ENCODE data around the gene ABCC8. TPM values are rescaled to one million over a fixed set of nuclear protein-coding genes. Genes with fewer than 3 reads are reported as not detected.

ABCC8 gene
- total RNA-seq, 1 experiment from 2014 or later = 7.3 TPM

- TF ChIP-seq, protein P1, sequence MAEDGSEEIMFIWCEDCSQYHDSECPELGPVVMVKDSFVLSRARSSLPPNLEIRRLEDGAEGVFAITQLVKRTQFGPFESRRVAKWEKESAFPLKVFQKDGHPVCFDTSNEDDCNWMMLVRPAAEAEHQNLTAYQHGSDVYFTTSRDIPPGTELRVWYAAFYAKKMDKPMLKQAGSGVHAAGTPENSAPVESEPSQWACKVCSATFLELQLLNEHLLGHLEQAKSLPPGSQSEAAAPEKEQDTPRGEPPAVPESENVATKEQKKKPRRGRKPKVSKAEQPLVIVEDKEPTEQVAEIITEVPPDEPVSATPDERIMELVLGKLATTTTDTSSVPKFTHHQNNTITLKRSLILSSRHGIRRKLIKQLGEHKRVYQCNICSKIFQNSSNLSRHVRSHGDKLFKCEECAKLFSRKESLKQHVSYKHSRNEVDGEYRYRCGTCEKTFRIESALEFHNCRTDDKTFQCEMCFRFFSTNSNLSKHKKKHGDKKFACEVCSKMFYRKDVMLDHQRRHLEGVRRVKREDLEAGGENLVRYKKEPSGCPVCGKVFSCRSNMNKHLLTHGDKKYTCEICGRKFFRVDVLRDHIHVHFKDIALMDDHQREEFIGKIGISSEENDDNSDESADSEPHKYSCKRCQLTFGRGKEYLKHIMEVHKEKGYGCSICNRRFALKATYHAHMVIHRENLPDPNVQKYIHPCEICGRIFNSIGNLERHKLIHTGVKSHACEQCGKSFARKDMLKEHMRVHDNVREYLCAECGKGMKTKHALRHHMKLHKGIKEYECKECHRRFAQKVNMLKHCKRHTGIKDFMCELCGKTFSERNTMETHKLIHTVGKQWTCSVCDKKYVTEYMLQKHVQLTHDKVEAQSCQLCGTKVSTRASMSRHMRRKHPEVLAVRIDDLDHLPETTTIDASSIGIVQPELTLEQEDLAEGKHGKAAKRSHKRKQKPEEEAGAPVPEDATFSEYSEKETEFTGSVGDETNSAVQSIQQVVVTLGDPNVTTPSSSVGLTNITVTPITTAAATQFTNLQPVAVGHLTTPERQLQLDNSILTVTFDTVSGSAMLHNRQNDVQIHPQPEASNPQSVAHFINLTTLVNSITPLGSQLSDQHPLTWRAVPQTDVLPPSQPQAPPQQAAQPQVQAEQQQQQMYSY (CRISPR knock-in tag; IDR thresholded peaks at IDR 0.05) = no peak; the same call in 1 of the 2 replicates
- TF ChIP-seq CTCF (IDR thresholded peaks at IDR 0.05) (no peak), E2F4 (CRISPR knock-in tag; IDR thresholded peaks at IDR 0.05; ENCODE audit: borderline replicate concordance, low read depth) (no peak), TEAD4 (CRISPR knock-in tag; IDR thresholded peaks at IDR 0.05) (no peak), HMGA2 (CRISPR knock-in tag; IDR thresholded peaks at IDR 0.05) (no peak), GTF2I (CRISPR knock-in tag; conservative IDR thresholded peaks at IDR 0.05) (no peak), NR2C2 (CRISPR knock-in tag; IDR thresholded peaks at IDR 0.05) (no peak), ZNF138 (CRISPR knock-in tag; conservative IDR thresholded peaks at IDR 0.05) (no peak), PREB (CRISPR knock-in tag; IDR thresholded peaks at IDR 0.05; ENCODE audit: borderline replicate concordance) (no peak), FOXJ3 (CRISPR knock-in tag; IDR thresholded peaks at IDR 0.05; ENCODE audit: borderline replicate concordance) (no peak), CREB1 (CRISPR knock-in tag; IDR thresholded peaks at IDR 0.05) (no peak), KAT7 (CRISPR knock-in tag; IDR thresholded peaks at IDR 0.05; ENCODE audit: borderline replicate concordance) (no peak), ZNF416 (CRISPR knock-in tag; IDR thresholded peaks at IDR 0.05) (no peak), RORB (CRISPR knock-in tag; IDR thresholded peaks at IDR 0.05) (no peak)
- TF ChIP-seq, protein P2, sequence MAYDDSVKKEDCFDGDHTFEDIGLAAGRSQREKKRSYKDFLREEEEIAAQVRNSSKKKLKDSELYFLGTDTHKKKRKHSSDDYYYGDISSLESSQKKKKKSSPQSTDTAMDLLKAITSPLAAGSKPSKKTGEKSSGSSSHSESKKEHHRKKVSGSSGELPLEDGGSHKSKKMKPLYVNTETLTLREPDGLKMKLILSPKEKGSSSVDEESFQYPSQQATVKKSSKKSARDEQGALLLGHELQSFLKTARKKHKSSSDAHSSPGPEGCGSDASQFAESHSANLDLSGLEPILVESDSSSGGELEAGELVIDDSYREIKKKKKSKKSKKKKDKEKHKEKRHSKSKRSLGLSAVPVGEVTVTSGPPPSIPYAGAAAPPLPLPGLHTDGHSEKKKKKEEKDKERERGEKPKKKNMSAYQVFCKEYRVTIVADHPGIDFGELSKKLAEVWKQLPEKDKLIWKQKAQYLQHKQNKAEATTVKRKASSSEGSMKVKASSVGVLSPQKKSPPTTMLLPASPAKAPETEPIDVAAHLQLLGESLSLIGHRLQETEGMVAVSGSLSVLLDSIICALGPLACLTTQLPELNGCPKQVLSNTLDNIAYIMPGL (CRISPR knock-in tag; IDR thresholded peaks at IDR 0.05) = no peak; the same call in 1 of the 2 replicates
- TF ChIP-seq, protein P3, sequence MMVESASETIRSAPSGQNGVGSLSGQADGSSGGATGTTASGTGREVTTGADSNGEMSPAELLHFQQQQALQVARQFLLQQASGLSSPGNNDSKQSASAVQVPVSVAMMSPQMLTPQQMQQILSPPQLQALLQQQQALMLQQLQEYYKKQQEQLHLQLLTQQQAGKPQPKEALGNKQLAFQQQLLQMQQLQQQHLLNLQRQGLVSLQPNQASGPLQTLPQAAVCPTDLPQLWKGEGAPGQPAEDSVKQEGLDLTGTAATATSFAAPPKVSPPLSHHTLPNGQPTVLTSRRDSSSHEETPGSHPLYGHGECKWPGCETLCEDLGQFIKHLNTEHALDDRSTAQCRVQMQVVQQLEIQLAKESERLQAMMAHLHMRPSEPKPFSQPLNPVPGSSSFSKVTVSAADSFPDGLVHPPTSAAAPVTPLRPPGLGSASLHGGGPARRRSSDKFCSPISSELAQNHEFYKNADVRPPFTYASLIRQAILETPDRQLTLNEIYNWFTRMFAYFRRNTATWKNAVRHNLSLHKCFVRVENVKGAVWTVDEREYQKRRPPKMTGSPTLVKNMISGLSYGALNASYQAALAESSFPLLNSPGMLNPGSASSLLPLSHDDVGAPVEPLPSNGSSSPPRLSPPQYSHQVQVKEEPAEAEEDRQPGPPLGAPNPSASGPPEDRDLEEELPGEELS (CRISPR knock-in tag; IDR thresholded peaks at IDR 0.05) = no peak
- TF ChIP-seq, protein P4, sequence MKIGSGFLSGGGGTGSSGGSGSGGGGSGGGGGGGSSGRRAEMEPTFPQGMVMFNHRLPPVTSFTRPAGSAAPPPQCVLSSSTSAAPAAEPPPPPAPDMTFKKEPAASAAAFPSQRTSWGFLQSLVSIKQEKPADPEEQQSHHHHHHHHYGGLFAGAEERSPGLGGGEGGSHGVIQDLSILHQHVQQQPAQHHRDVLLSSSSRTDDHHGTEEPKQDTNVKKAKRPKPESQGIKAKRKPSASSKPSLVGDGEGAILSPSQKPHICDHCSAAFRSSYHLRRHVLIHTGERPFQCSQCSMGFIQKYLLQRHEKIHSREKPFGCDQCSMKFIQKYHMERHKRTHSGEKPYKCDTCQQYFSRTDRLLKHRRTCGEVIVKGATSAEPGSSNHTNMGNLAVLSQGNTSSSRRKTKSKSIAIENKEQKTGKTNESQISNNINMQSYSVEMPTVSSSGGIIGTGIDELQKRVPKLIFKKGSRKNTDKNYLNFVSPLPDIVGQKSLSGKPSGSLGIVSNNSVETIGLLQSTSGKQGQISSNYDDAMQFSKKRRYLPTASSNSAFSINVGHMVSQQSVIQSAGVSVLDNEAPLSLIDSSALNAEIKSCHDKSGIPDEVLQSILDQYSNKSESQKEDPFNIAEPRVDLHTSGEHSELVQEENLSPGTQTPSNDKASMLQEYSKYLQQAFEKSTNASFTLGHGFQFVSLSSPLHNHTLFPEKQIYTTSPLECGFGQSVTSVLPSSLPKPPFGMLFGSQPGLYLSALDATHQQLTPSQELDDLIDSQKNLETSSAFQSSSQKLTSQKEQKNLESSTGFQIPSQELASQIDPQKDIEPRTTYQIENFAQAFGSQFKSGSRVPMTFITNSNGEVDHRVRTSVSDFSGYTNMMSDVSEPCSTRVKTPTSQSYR (CRISPR knock-in tag; IDR thresholded peaks at IDR 0.05) = no peak
- TF ChIP-seq, protein P5, sequence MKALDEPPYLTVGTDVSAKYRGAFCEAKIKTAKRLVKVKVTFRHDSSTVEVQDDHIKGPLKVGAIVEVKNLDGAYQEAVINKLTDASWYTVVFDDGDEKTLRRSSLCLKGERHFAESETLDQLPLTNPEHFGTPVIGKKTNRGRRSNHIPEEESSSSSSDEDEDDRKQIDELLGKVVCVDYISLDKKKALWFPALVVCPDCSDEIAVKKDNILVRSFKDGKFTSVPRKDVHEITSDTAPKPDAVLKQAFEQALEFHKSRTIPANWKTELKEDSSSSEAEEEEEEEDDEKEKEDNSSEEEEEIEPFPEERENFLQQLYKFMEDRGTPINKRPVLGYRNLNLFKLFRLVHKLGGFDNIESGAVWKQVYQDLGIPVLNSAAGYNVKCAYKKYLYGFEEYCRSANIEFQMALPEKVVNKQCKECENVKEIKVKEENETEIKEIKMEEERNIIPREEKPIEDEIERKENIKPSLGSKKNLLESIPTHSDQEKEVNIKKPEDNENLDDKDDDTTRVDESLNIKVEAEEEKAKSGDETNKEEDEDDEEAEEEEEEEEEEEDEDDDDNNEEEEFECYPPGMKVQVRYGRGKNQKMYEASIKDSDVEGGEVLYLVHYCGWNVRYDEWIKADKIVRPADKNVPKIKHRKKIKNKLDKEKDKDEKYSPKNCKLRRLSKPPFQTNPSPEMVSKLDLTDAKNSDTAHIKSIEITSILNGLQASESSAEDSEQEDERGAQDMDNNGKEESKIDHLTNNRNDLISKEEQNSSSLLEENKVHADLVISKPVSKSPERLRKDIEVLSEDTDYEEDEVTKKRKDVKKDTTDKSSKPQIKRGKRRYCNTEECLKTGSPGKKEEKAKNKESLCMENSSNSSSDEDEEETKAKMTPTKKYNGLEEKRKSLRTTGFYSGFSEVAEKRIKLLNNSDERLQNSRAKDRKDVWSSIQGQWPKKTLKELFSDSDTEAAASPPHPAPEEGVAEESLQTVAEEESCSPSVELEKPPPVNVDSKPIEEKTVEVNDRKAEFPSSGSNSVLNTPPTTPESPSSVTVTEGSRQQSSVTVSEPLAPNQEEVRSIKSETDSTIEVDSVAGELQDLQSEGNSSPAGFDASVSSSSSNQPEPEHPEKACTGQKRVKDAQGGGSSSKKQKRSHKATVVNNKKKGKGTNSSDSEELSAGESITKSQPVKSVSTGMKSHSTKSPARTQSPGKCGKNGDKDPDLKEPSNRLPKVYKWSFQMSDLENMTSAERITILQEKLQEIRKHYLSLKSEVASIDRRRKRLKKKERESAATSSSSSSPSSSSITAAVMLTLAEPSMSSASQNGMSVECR (CRISPR knock-in tag; IDR thresholded peaks at IDR 0.05; ENCODE audit: borderline replicate concordance) = no peak
- H3K4me3 Mint-ChIP-seq = peak overlapping the region; percentile 62
- no peaks in the 10 kb centered on the region for H3K36me3 Mint-ChIP-seq
- no peak overlapping the region for H3K27ac Mint-ChIP-seq
- no peak for ATAC-seq
- DNase-seq (ENCODE audit: low spot score) = no peak
- ChIA-PET CTCF (interaction anchor here (1.0 to 6.3 kb wide), 5 partner anchors 26 to 93 kb away, joined by 4 to 56 read pairs (median 31); partner anchors contain the start of gene KCNJ11), POLR2A (no interaction called here)
- no peaks in the 10 kb centered on the region for H3K9me3 Mint-ChIP-seq
- H3K4me1 Mint-ChIP-seq = peaks cover 28% of the 10 kb centered on the region
- peaks cover 63% of the 10 kb centered on the region for H3K27me3 Mint-ChIP-seq (ENCODE audit: low read depth)
These were observed 364 bp upstream of the ABCC8 start for GRCh38 chr11:17477084-17477333.

Data from WTC11 (cell line).